H1 (cell line): ENCODE data around the gene NTN5. TPM values are rescaled to one million over a fixed set of nuclear protein-coding genes. Genes with fewer than 3 reads are reported as not detected.

Experiments
- FOSL1 ChIP-seq: IDR thresholded peaks from 2 replicates; pipeline ENCODE4 v1.6.1; 2011; ENCODE audit warnings: mild to moderate bottlenecking, low read depth, low read length, moderate library complexity; ENCODE audit not compliant: insufficient read depth
- RAD21 ChIP-seq, 2 experiments: IDR thresholded peaks in 1 of 2; conservative IDR thresholded peaks in 1 of 2; 2 replicates each; pipeline ENCODE4 v1.6.1; 2011; ENCODE audit warnings: low read depth in 2 of 2, low read length in 2 of 2, improper control_type of control experiment in 1 of 2, inconsistent platforms in 1 of 2, mild to moderate bottlenecking in 1 of 2, moderate library complexity in 1 of 2
- polyA plus RNA-seq, 7 experiments: library from polyadenylated mRNA; depleted of rRNA in 3 of 7; stranded (reverse) in 5 of 7; unstranded in 2 of 7; fragments of >200 nt in 5 of 7; fragments of 200-250 nt in 2 of 7; gene quantifications; 1 replicate in 5 of 7; 2 replicates in 1 of 7; 4 replicates in 1 of 7; pipeline versions ENCODE4 v1.2.1 to v1.2.3, GENCODE V29; 2011 to 2013; ENCODE audit warnings: missing spikeins in 2 of 7, mixed read lengths in 2 of 7
- total RNA-seq: library from RNA; stranded (reverse); fragmentation: NEBNext Ultra II Directional; extraction: Animal tissue kit (Norgen Biotek cat#: 25700); gene quantifications from 2 replicates; pipeline ENCODE4 v1.2.1, GENCODE V29; 2021

Gene NTN5
- total and polyA plus RNA-seq, 2 of the 8 experiments (the other 6 are each of a cell fraction or from before 2014, with no cell fraction given): 0.47 to 0.85 TPM

DNA sequence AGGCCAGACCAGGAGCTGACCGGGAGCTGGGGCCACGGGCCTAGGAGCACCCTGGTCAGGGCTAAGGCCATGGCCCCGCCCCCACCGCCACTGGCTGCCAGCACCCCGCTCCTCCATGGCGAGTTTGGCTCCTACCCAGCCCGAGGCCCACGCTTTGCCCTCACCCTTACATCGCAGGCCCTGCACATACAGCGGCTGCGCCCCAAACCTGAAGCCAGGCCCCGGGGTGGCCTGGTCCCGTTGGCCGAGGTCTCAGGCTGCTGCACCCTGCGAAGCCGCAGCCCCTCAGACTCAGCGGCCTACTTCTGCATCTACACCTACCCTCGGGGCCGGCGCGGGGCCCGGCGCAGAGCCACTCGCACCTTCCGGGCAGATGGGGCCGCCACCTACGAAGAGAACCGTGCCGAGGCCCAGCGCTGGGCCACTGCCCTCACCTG, 46.9 kb downstream of the NTN5 start (continued):
- TF ChIP-seq RAD21 (IDR thresholded peaks at IDR 0.05 in 1 of 2, conservative IDR thresholded peaks at IDR 0.05 in 1 of 2; ENCODE audit: low read depth in 2 of 2, low read length in 2 of 2) (no peak), FOSL1 (no peak)
